Measurements from ENCODE around the gene PDE1A. TPM values are rescaled to one million over a fixed set of nuclear protein-coding genes. Genes with fewer than 3 reads are reported as not detected.

Gene PDE1A
- total and polyA plus RNA-seq, 2 of the 4 experiments (the other 2 are of a cell fraction) = 0.24 to 0.90 TPM

DNA sequence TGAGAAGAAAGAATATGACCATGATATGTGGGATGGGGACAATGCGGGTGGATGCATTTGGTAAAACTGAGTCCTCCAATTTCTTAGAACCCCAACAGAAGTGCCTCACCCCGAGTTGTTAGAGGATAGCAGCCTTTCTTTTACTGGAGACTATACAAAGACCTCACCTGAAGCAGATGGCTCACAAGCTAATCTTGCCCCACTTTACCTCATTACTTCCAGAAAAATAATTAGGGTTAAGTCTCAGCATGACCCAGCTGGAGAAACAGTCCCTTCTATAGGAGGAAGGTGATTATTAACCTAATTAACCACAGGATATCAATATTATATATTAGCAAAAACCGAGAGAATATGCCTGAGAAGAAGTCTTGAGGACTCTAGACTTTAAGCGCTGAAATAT lies 128.4 kb downstream of the PDE1A start:
- no peak overlapping the region for H2AK9ac ChIP-seq (replicated peaks; ENCODE audit: low read depth, low read length, poor library complexity)
- DNase-seq (no peak), ATAC-seq (ENCODE audit: low read depth) (no peak)
- intact Hi-C loops (cut with micrococcal nuclease) = no loop called here
- in situ Hi-C loops (cut with MboI; ENCODE audit: low sequenced_read_pairs) = no loop called here
- H3K27ac ChIP-seq (ENCODE audit: insufficient read depth, low read length) = no peak overlapping the region
- H2BK20ac ChIP-seq (ENCODE audit: low read depth, low read length) = no peak overlapping the region
- no peaks in the 10 kb centered on the region for H4K20me1 ChIP-seq (ENCODE audit: insufficient read depth, low read length)
- H3K9me3 ChIP-seq (ENCODE audit: control insufficient read depth, insufficient read depth, low read length) = no peaks in the 10 kb centered on the region
- H3K9ac ChIP-seq (ENCODE audit: low read depth, low read length) = no peak overlapping the region
- no CpG with 5 or more reads among the region's 4 CpGs for WGBS, 2 experiments (ENCODE audit: extremely low coverage in 2 of 2, insufficient read length in 1 of 2)
- H4K91ac ChIP-seq (ENCODE audit: insufficient read depth, low read depth, low read length) = no peak overlapping the region
- peaks cover 2% of the 10 kb centered on the region; the same call in 1 of the 2 replicates for H3K4me1 ChIP-seq (ENCODE audit: control insufficient read depth, insufficient read depth, low read length)
- H3K23ac ChIP-seq (ENCODE audit: low read depth, low read length) = no peak overlapping the region
- H2BK120ac ChIP-seq (ENCODE audit: low read depth, low read length) = no peak overlapping the region
- H3K4me2 ChIP-seq (ENCODE audit: low read depth, low read length) = no peak overlapping the region
- H3K14ac ChIP-seq (replicated peaks; ENCODE audit: low read depth, low read length) = no peak overlapping the region
- no peaks in the 10 kb centered on the region for H3K36me3 ChIP-seq (ENCODE audit: control insufficient read depth, insufficient read depth, low read length)
- H3K18ac ChIP-seq (ENCODE audit: low read depth, low read length) = no peak overlapping the region
- CTCF ChIA-PET = no interaction called here
- no peak overlapping the region for H3K4ac ChIP-seq (ENCODE audit: low read depth, low read length)
- no peak overlapping the region for H3K4me3 ChIP-seq (ENCODE audit: insufficient read depth, low read depth, low read length)
- dilution Hi-C loops (cut with HindIII; ENCODE audit: low sequenced_read_pairs, unreplicated experiment) = no loop called here
- TF ChIP-seq MXI1 (IDR thresholded peaks at IDR 0.05; ENCODE audit: borderline replicate concordance, low read depth, low read length) = no peak
- TF ChIP-seq RFX5 (IDR thresholded peaks at IDR 0.05; ENCODE audit: low read depth, low read length) = no peak
- TF ChIP-seq, protein P1, sequence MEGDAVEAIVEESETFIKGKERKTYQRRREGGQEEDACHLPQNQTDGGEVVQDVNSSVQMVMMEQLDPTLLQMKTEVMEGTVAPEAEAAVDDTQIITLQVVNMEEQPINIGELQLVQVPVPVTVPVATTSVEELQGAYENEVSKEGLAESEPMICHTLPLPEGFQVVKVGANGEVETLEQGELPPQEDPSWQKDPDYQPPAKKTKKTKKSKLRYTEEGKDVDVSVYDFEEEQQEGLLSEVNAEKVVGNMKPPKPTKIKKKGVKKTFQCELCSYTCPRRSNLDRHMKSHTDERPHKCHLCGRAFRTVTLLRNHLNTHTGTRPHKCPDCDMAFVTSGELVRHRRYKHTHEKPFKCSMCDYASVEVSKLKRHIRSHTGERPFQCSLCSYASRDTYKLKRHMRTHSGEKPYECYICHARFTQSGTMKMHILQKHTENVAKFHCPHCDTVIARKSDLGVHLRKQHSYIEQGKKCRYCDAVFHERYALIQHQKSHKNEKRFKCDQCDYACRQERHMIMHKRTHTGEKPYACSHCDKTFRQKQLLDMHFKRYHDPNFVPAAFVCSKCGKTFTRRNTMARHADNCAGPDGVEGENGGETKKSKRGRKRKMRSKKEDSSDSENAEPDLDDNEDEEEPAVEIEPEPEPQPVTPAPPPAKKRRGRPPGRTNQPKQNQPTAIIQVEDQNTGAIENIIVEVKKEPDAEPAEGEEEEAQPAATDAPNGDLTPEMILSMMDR (conservative IDR thresholded peaks at IDR 0.05; ENCODE audit: low read depth, low read length) = no peak
- no peak for TF ChIP-seq BHLHE40 (IDR thresholded peaks at IDR 0.05; ENCODE audit: low read depth, low read length)
- no peak for TF ChIP-seq CHD1 (IDR thresholded peaks at IDR 0.05; ENCODE audit: low read depth, low read length)
- no peak for TF ChIP-seq ELK1 (IDR thresholded peaks at IDR 0.05; ENCODE audit: borderline replicate concordance, low read depth, low read length)
- TF ChIP-seq FOS (IDR thresholded peaks at IDR 0.05; ENCODE audit: low read depth, low read length) = no peak
- TF ChIP-seq CEBPB (IDR thresholded peaks at IDR 0.05; ENCODE audit: low read depth, low read length) = no peak
- no peak for TF ChIP-seq POLR2A (IDR thresholded peaks at IDR 0.05; ENCODE audit: low read depth, low read length)
- no peak for TF ChIP-seq MAZ (IDR thresholded peaks at IDR 0.05; ENCODE audit: borderline replicate concordance, low read depth, low read length)
- no peak overlapping the region for H2BK15ac ChIP-seq (ENCODE audit: low read depth, low read length)
- no peaks in the 10 kb centered on the region for H3K79me1 ChIP-seq (ENCODE audit: low read depth in 1 of 2, low read length in 2 of 2)
- no peak overlapping the region for H4K5ac ChIP-seq (ENCODE audit: low read depth, low read length)
- no peak overlapping the region for H4K8ac ChIP-seq (ENCODE audit: low read depth in 2 of 2, low read length in 2 of 2)
- no TSS peak for BruUV-seq (replicated peaks)
- POLR2A ChIA-PET (ENCODE audit: unreplicated experiment) = no interaction called here
- H3K27me3 ChIP-seq (ENCODE audit: control insufficient read depth, insufficient read depth, low read length) = no peaks in the 10 kb centered on the region
- H3K56ac ChIP-seq (ENCODE audit: extremely low read depth, insufficient read depth, low read length) = no peak overlapping the region
- H2AFZ ChIP-seq (replicated peaks; ENCODE audit: low read length, poor library complexity) = no peak overlapping the region
- no peaks in the 10 kb centered on the region for H3K9me1 ChIP-seq (ENCODE audit: insufficient read depth, low read length)
- H2BK5ac ChIP-seq (ENCODE audit: low read depth, low read length, poor library complexity, severe bottlenecking) = no peak overlapping the region
- no peak overlapping the region for H2AK5ac ChIP-seq (ENCODE audit: low read depth, low read length)
